SK-N-SH treated with all-trans-retinoic acid at 6 μM for 48 hours (cell line): ENCODE data around the gene NSRP1.
"Not testable (repeated sequence)": the region's sequence is repeated elsewhere in the genome, so short reads cannot be mapped to it uniquely, and the experiment has no call there.

Source experiments
- ATAC-seq: fragments of 200-7000 bp; cut with Tn5 transposase; 3 replicates; pipeline ENCODE4 v1.9.1; 2020; ENCODE audit warnings: mild to moderate bottlenecking, moderate library complexity
- ARNTL ChIP-seq: fragments of 450-650 bp; formaldehyde crosslinking; IDR thresholded peaks from 2 replicates; pipeline ENCODE4 v1.5.0; 2020; ENCODE audit warnings: low read depth, mild to moderate bottlenecking, moderate library complexity, borderline replicate concordance
- BACH2 ChIP-seq: fragments of 250-450 bp; sonication (Bioruptor Pico); IDR thresholded peaks from 2 replicates; pipeline ENCODE4 v1.9.0; 2021; ENCODE audit warnings: mild to moderate bottlenecking, borderline replicate concordance
- CREB5 ChIP-seq: fragments of 250-450 bp; sonication (Bioruptor Pico); IDR thresholded peaks from 2 replicates; pipeline ENCODE4 v1.5.1; 2020; ENCODE audit warnings: low read depth, mild to moderate bottlenecking, moderate library complexity
- CSDC2 ChIP-seq: fragments of 250-450 bp; sonication (Bioruptor Pico); IDR thresholded peaks from 2 replicates; pipeline ENCODE4 v1.5.0; 2020; ENCODE audit warnings: mild to moderate bottlenecking, moderate library complexity
- ESRRG ChIP-seq: fragments of 250-450 bp; sonication (Bioruptor Pico); IDR thresholded peaks from 2 replicates; pipeline ENCODE4 v1.6.1; 2021; ENCODE audit warnings: mild to moderate bottlenecking
- GLIS3 ChIP-seq: fragments of 250-450 bp; sonication (Bioruptor Pico); IDR thresholded peaks from 2 replicates; pipeline ENCODE4 v1.5.0; 2020; ENCODE audit warnings: mild to moderate bottlenecking, moderate library complexity
- ISL1 ChIP-seq: fragments of 250-450 bp; sonication (Bioruptor Pico); IDR thresholded peaks from 2 replicates; pipeline ENCODE4 v2.1.2; 2022; ENCODE audit warnings: mild to moderate bottlenecking, moderate library complexity
- POU6F1 ChIP-seq: fragments of 250-450 bp; sonication (Bioruptor Pico); IDR thresholded peaks from 2 replicates; pipeline ENCODE4 v1.8.0; 2021; ENCODE audit warnings: low read depth, mild to moderate bottlenecking, moderate library complexity, borderline replicate concordance
- SNAI2 ChIP-seq: fragments of 250-450 bp; sonication (Bioruptor Pico); IDR thresholded peaks from 2 replicates; pipeline ENCODE4 v1.5.0; 2020; ENCODE audit warnings: mild to moderate bottlenecking, moderate library complexity
- TOX ChIP-seq: fragments of 250-450 bp; sonication (Bioruptor Pico); IDR thresholded peaks from 2 replicates; pipeline ENCODE4 v1.8.0; 2021; ENCODE audit warnings: mild to moderate bottlenecking, moderate library complexity, borderline replicate concordance
- TSHZ2 ChIP-seq: fragments of 250-450 bp; sonication (Bioruptor Pico); IDR thresholded peaks from 2 replicates; pipeline ENCODE4 v1.5.0; 2020; ENCODE audit warnings: mild to moderate bottlenecking, moderate library complexity
- ZC3H10 ChIP-seq: fragments of 250-450 bp; sonication (Bioruptor Pico); IDR thresholded peaks from 2 replicates; pipeline ENCODE4 v1.5.1; 2021; ENCODE audit warnings: mild to moderate bottlenecking, moderate library complexity
- ZFP3 ChIP-seq: fragments of 250-450 bp; sonication (Bioruptor Pico); IDR thresholded peaks from 2 replicates; pipeline ENCODE4 v1.5.0; 2020; ENCODE audit warnings: mild to moderate bottlenecking, moderate library complexity
- ZFP30 ChIP-seq: fragments of 450-650 bp; formaldehyde crosslinking; IDR thresholded peaks from 2 replicates; pipeline ENCODE4 v1.5.0; 2022; ENCODE audit warnings: mild to moderate bottlenecking, moderate library complexity
- ZNF565 ChIP-seq: fragments of 450-650 bp; formaldehyde crosslinking; conservative IDR thresholded peaks from 2 replicates; pipeline ENCODE4 v1.5.0; 2020; ENCODE audit warnings: low read depth, mild to moderate bottlenecking, moderate library complexity
- ZNF70 ChIP-seq: fragments of 450-650 bp; formaldehyde crosslinking; IDR thresholded peaks from 2 replicates; pipeline ENCODE4 v1.5.0; 2020; ENCODE audit warnings: mild to moderate bottlenecking, moderate library complexity
- ZNF8 ChIP-seq: fragments of 450-650 bp; formaldehyde crosslinking; IDR thresholded peaks from 2 replicates; pipeline ENCODE4 v1.5.0; 2020; ENCODE audit warnings: mild to moderate bottlenecking, moderate library complexity
- TF ChIP-seq, protein P1 (sequence below): fragments of 250-450 bp; sonication (Bioruptor Pico); IDR thresholded peaks from 2 replicates; pipeline ENCODE4 v1.8.0; 2020; ENCODE audit warnings: mild to moderate bottlenecking, moderate library complexity, borderline replicate concordance
- TF ChIP-seq, protein P2 (sequence below): fragments of 250-450 bp; sonication (Bioruptor Pico); IDR thresholded peaks from 2 replicates; pipeline ENCODE4 v1.5.1; 2021; ENCODE audit warnings: mild to moderate bottlenecking, moderate library complexity

NSRP1 gene

DNA sequence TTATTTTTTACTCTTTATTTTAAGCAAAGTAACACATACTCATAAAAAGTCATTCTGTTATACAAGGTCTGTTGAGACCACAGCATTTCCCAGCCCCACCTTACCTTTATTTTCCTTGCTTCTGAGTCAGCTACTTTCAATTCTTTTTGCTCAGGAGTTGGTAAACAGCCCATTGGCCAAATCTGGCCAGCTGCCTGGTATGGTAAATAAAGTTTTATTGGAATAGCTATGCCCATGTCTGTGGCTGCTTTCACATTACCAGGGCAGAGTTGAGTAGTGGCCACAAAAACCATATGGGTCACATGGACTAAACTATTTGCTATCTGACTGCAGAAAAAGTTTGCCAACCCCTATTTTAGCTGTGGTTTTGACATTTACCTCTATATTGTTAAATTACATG lies 3.4 kb upstream of the NSRP1 start (continued):
- TF ChIP-seq, protein P1, sequence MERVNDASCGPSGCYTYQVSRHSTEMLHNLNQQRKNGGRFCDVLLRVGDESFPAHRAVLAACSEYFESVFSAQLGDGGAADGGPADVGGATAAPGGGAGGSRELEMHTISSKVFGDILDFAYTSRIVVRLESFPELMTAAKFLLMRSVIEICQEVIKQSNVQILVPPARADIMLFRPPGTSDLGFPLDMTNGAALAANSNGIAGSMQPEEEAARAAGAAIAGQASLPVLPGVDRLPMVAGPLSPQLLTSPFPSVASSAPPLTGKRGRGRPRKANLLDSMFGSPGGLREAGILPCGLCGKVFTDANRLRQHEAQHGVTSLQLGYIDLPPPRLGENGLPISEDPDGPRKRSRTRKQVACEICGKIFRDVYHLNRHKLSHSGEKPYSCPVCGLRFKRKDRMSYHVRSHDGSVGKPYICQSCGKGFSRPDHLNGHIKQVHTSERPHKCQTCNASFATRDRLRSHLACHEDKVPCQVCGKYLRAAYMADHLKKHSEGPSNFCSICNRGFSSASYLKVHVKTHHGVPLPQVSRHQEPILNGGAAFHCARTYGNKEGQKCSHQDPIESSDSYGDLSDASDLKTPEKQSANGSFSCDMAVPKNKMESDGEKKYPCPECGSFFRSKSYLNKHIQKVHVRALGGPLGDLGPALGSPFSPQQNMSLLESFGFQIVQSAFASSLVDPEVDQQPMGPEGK (CRISPR knock-in tag) = no peak
- TF ChIP-seq CSDC2 (CRISPR knock-in tag) (no peak), GLIS3 (CRISPR knock-in tag) (no peak), ESRRG (no peak), ZNF70 (CRISPR knock-in tag) (no peak), SNAI2 (no peak), ZC3H10 (CRISPR knock-in tag) (no peak)

DNA sequence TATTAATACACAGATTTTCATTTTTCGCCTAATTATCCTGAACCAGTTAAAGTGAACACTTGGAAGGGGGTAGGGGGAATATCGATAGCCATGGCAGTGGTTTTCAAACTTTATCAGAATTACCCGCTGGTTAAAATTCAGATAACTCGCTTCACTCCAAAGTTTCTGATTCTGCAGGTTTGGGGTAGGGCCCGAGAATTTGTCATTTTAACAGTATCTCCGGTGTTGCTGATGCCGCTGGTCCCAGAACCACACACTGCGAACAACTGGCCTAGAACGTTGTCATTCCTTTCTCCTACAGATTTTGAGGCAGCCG lies 313 bp upstream of the NSRP1 start:
- TF ChIP-seq ZC3H10 (CRISPR knock-in tag) (no peak), SNAI2 (no peak), TSHZ2 (CRISPR knock-in tag) (no peak), ZFP3 (CRISPR knock-in tag) (no peak), TOX (CRISPR knock-in tag) (no peak), ISL1 (CRISPR knock-in tag) (no peak), BACH2 (CRISPR knock-in tag) (no peak), ARNTL (CRISPR knock-in tag) (no peak), ESRRG (no peak), ZNF70 (CRISPR knock-in tag) (no peak), ZNF8 (CRISPR knock-in tag) (no peak), ZFP30 (no peak), ZNF565 (CRISPR knock-in tag) (no peak), CREB5 (CRISPR knock-in tag) (no peak), POU6F1 (CRISPR knock-in tag) (no peak)
- TF ChIP-seq, protein P2, sequence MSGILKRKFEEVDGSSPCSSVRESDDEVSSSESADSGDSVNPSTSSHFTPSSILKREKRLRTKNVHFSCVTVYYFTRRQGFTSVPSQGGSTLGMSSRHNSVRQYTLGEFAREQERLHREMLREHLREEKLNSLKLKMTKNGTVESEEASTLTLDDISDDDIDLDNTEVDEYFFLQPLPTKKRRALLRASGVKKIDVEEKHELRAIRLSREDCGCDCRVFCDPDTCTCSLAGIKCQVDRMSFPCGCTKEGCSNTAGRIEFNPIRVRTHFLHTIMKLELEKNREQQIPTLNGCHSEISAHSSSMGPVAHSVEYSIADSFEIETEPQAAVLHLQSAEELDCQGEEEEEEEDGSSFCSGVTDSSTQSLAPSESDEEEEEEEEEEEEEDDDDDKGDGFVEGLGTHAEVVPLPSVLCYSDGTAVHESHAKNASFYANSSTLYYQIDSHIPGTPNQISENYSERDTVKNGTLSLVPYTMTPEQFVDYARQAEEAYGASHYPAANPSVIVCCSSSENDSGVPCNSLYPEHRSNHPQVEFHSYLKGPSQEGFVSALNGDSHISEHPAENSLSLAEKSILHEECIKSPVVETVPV (CRISPR knock-in tag) = no peak
- TF ChIP-seq, protein P1 (CRISPR knock-in tag) = no peak
- TF ChIP-seq, all 23 proteins: peak for 0
- ATAC-seq = no peak; the same call in 2 of the 3 replicates

GRCh38 chr17:30117675-30118081 lies 1.1 kb downstream of the NSRP1 start:
- no peak for ATAC-seq
- no peak for TF ChIP-seq CSDC2 (CRISPR knock-in tag)
- TF ChIP-seq SNAI2 = no peak
- no peak for TF ChIP-seq ESRRG
- TF ChIP-seq, protein P2 (CRISPR knock-in tag) = no peak
- TF ChIP-seq ZFP30 = no peak

DNA sequence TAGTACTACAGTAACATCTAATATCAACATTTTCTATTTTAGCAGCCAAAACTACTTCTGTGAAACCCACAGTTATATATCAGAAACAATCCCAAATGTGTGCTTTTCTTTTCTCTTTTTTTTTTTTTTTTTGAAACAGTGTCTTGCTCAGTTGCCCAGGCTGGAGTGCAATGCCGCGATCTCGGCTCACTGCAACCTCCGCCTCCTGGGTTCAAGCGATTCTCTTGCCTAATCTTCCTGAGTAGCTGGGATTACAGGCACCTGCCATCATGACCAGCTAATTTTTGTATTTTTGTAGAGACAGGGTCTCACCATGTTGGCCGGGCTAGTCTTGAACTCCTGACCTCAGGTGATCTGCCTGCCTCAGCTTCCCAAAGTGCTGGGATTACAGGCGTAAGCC lies 2.0 kb downstream of the NSRP1 start:
- ATAC-seq = not testable (repeated sequence)
